GM23338 (cell line): ENCODE results near the gene LCE7A.

ENCODE experiments used
- CREB1 ChIP-seq: fragments of 250-450 bp; sonication (Bioruptor Pico); IDR thresholded peaks from 2 replicates; pipeline ENCODE4 v1.5.0; 2020; ENCODE audit warnings: low read depth, mild to moderate bottlenecking, moderate library complexity
- CTCF ChIP-seq, 2 experiments: fragments of 200-600 bp in 1 of 2; sonication (generic) in 1 of 2; conservative IDR thresholded peaks; 2 replicates each; pipeline versions ENCODE4 v1.5.1 to v1.6.1; 2016 to 2017; ENCODE audit warnings: antibody characterized with exemption in 2 of 2, low read depth in 2 of 2, mild to moderate bottlenecking in 2 of 2, moderate library complexity in 1 of 2
- EZH2 ChIP-seq: fragments of 200-600 bp; sonication (generic); IDR thresholded peaks from one replicate; pipeline ENCODE4 v1.8.0; 2017; ENCODE audit warnings: antibody characterized with exemption, mild to moderate bottlenecking, low read depth; ENCODE audit not compliant: unreplicated experiment
- EZH2phosphoT487 ChIP-seq: fragments of 200-600 bp; sonication (generic); IDR thresholded peaks from one replicate; pipeline ENCODE4 v1.8.1; 2018; ENCODE audit warnings: antibody characterized with exemption; ENCODE audit not compliant: unreplicated experiment
- JUNB ChIP-seq: IDR thresholded peaks from one replicate; pipeline ENCODE4 v1.6.1; 2016; ENCODE audit warnings: antibody characterized with exemption; ENCODE audit not compliant: unreplicated experiment
- NANOG ChIP-seq: IDR thresholded peaks from 2 replicates; pipeline ENCODE4 v1.6.1; 2016; ENCODE audit warnings: antibody characterized with exemption, borderline replicate concordance
- POLR2AphosphoS5 ChIP-seq: IDR thresholded peaks from 2 replicates; pipeline ENCODE4 v1.6.1; 2016; ENCODE audit warnings: antibody characterized with exemption, low read depth
- REST ChIP-seq: IDR thresholded peaks from one replicate; pipeline ENCODE4 v1.6.1; 2018; ENCODE audit warnings: antibody characterized with exemption; ENCODE audit not compliant: unreplicated experiment
- STAT1 ChIP-seq: IDR thresholded peaks from one replicate; pipeline ENCODE4 v1.6.1; 2016; ENCODE audit warnings: antibody characterized with exemption; ENCODE audit not compliant: unreplicated experiment
- ZNF114 ChIP-seq: fragments of 250-450 bp; sonication (Bioruptor Pico); IDR thresholded peaks from 2 replicates; pipeline ENCODE4 v1.5.0; 2020; ENCODE audit warnings: mild to moderate bottlenecking, moderate library complexity
- ZNF331 ChIP-seq: fragments of 250-450 bp; sonication (Bioruptor Pico); IDR thresholded peaks from 2 replicates; pipeline ENCODE4 v1.5.0; 2020; ENCODE audit warnings: low read depth, mild to moderate bottlenecking, moderate library complexity

DNA sequence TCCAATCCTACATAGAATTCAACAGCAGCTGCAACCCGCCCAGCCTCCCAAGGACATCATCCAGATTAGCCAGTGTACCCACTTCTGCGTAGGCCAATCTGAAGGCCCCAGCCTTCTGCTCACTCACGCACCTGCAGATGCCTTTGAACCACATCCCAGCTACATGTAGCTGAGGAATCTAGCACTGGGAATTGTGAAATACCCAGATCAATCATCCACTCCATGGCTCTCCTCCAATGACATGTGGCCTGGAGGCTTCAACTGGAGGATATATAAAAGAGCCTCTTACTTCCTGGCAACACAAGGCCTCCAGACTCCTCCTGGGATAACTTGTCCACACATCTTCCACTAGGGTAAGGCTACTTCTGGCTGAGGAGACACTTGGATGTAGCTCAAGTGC lies 17.2 kb upstream of the LCE7A start, which contains the start of gene LCE6A:
- no peak for TF ChIP-seq CTCF (conservative IDR thresholded peaks at IDR 0.05; ENCODE audit: low read depth in 2 of 2)
- no peak for TF ChIP-seq ZNF114 (CRISPR knock-in tag)
- no peak for TF ChIP-seq POLR2AphosphoS5
- no peak for TF ChIP-seq REST
- no peak for TF ChIP-seq JUNB
- TF ChIP-seq EZH2: no peak
- TF ChIP-seq EZH2phosphoT487: no peak
- TF ChIP-seq ZNF331 (CRISPR knock-in tag): no peak
- TF ChIP-seq NANOG: no peak
- no peak for TF ChIP-seq CREB1
- TF ChIP-seq STAT1: no peak
